SW 1271 (cell line): Measurements from ENCODE around the gene TSR3.
"Not testable (repeated sequence)": the region's sequence is repeated elsewhere in the genome, so short reads cannot be mapped to it uniquely, and the experiment has no call there.

ENCODE experiments used
- DNase-seq, 2 experiments: peaks; one replicate each; lab custom pipeline; 2025; lab: John Stamatoyannopoulos, UW

The TSR3 gene

DNA sequence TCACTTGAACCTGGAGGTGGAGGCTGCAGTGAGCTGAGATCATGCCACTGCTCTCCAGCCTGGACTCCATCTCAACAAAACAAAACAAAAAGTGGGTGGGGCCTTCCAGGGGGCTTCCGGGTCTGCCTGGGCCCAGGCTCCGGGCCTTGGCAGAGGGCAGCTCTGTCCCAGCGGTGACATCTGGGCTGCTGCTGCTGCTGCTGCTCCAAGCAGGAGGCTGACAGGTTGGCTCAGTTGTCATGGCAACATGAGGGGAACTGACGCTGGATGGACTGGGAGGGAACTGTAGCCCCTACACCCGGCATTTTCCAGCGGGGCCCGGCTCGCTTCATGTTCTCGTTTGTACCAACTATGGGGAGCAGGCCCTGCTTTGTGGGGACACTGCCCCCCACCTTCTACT lies 14.2 kb downstream of the TSR3 start:
- DNase-seq: no peak

DNA sequence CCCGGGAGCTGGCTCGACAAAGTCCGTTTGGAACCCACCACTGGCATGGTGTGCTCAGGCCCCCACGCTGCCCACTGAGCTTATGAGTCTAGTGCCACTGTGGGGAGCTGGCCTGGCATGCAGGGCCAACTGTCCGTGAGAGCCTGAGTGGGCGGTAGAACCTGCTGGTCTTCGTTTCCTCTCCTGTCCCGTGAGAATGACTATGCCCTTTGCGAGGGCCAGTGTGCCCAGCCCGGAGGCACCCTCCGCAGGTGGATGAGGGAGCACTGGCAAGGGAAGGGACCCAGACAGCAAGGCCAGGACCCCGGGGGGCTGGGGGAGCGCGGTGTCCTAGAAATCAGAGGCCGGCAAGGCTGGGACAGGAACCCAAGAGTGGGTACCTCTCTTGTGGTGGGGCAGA lies 15.1 kb downstream of the TSR3 start:
- no peak for DNase-seq

DNA sequence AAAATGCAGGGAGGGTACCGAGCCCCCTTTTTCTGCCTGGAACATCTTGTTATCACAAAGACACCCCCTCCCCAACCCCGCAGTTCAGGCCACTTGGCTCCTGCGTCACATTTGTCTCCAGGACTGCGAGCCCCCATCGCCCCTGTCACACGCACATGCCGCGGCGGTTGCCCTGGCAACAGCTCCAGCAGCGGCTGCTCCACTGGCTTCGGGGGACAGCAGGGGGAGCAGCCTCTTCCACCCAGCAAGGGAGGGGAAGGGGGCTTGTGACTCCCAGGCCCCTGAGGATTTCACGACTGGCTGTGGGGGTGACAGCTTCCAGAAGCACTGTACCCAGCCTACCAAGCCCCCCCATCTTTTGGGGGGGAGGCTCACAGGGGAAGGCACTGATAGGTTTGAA lies 15.7 kb downstream of the TSR3 start:
- no peak for DNase-seq

DNA sequence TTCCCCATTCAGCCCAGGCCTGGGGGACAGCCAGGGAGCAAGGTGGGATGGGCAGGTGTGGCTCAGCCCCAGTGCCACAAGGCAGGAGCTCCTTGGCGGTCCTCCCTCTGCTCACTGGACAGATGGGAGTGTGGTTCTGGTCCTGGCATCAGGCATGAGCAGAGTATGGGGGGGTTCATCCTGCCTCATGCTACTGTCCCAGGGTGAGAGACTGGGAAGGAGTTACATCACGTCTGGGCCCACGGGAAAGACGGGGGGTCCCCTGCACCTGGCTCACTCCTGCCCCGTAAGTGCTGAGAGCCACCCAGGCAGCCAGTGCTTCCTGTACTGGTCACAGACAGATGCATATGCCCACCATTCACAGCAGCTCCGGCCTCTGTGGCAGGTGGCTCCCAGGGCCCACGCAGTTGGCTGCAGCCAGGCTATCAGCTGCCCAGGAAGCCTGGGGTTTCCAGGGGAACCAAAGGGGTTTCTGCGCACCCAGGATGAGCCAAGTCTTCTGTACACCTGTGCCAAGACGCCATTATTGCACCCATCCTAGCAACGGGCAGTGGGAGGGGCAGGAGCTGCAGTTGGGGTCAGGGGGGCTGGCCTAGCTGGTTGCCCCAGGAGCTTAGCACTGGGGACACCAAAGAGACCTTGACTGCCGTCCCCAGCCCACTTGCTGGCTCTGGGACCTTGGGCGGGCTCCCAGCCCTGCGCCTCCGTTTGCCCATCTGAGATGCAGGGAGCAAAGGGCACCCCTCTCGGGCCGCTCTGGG lies 16.3 kb downstream of the TSR3 start:
- no peak for DNase-seq

DNA sequence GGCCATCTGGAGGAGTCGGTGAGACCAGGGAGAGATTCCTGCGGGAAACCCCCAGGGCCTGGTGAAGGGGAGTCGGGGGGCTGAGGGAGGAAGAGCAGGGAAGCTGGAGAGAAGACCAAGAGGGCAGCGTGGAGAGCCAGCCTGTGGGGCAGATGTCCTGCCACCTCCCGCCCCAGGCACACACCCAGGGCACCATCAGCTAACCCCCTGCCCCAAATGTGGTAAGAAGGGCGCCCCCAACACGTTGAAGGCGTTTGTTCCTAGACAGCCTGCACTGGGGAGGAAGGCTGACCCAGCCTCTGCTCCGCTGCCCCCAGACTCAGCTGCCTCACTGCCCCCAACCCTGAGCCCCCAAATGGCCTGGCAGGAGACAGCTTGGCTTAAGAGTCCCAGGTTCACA lies 16.9 kb downstream of the TSR3 start:
- no peak for DNase-seq

DNA sequence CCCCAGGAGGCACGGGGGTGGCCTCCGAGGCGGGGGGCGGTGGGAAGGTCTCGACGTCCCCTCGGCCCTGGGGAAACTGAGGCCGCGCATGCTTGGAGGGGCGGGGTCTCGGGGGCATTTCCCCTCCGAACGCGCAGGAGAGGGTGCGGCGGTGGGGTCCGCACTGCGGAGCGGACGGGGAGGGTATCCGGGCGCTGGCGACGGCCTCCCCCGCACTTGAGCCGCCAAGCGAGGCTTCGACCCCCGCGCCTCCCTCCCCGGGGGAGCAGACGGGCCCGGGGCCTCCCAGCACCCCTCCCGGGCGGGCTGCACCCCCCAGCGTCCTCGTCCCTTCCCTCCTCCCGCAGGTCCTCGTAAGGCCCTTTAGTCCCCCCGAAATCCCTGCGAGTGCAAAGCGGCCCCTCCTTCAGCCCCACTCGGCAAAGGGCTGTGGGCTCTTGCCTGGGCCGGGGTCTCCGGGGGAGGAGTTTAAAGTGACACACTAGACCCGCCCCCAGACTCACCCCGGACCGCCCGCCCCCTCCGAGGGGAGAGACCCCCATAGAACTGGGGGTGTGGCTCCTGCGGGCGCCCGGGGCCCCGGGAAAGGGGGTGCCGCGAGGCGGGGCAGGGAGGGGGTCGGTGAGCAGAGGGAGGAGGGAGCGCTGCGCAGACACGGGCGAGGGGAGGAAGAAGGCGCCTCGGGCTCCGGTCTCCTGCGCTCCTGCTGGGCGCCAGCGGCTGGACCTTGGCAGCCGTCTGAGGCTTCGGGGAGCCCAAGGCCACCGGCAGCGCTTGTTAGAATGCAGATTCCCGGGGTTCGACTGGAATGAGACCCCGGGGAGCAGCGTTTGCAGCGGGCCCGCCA lies 17.6 kb downstream of the TSR3 start:
- DNase-seq: no peak

DNA sequence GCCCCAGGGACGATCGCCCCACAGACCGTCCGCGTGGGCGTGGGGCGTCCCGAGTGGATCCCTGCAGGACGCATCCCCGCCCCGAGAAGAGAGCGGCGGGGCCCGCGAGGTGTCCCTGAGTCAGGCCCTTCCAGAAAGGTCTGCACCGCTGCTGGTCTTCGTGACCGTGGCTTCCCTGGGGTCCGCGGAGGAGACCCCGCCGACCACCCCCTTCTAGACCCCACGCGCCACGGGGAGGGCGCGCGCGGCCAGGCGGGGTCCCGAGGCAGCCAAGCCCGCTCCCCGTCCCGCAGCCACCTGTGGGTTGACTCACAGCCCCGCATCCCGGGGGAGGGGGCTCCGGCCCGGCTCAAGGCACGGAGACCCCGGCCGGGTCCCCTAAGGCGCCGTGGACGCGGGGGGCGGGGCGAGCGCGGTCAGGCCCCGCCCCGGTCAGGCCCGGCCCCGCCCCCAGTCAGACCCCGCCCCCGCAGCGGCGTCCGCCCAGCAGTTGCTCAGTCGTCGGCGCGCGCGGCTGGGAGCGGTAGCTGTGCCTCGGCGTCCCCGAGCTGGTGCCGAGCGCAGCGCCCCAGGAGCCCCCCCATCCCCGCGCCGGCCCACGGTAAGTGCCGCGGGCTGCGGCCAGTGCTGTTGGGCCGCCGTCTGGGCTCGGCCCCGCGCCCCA lies 18.4 kb downstream of the TSR3 start, which contains the start of gene BAIAP3:
Gene BAIAP3, plus strand, starts transcription at position 497 of the 664 bp plus-strand sequence. CDS start 4,905 bp downstream, outside the sequence.
- DNase-seq: no peak

DNA sequence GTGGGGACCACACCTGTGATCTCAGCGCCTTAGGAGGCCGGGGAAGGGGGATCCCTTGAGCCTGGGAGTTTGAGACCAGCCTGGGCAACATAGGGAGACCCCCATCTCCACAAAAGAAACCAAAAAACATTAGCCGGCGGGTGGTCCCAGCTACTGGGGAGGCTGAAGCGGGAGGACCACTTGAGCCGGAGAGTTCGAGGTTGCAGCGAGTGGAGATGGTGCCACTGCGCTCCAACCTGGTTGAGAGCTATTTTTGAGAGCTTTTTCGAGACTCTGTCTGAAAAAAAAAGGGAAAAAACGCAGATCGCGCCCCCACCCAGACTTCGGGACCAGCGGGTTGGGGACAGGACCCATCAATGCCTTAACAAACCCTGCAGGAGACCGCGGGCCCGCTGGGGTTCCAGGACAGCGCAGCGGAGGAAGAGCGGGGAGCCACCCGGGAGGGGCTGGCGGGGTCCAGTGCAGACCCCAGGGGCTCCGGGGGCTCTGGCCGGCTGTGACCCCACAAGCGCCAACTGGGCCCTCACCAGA lies 19.0 kb downstream of the TSR3 start:
- no peak for DNase-seq

DNA sequence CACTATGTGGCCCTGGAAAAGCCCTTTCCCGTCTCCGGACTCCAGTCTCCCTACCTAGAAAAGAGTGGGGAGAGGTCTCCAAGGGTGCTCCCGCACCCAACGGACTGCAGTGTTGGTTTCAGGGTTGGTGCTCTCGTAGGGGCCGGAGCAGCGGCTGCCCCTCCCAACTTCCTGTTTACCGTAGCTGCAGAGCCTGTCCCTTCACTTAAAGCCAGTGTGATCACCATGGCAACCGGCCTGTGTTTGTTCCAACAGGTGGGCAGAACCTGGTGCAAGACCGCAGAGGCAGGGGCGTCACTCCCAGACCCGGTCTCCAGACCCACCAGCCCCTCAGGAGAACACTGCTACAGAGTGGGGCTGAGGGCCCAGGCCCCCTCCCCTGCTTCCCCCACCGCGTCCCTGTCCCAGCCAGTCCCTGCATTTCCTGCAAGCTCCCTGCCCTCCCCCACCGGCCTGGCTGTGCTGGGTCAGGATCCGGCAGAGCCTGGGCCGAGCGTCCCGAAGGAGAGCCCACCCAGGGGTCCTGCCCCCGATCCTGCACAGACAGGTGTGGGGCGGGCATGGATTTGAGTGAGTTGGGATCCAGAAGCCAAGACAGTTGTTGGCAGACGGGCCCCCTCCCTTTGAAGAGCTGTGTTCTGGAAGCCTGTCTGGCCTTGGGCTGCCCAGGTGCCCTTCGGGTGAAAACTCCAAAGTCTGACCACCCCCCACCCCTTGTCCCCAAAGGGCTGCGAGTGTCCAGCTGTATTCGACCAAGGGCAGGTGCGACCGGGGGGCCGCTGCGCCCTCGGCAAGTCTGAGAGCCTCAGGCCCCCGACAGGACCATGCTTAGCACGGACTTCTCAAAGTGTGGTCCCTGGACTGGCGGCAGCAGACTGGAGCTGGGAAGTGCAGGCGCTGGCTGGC lies 19.7 kb downstream of the TSR3 start:
- DNase-seq: peak; percentile 48 to 77

DNA sequence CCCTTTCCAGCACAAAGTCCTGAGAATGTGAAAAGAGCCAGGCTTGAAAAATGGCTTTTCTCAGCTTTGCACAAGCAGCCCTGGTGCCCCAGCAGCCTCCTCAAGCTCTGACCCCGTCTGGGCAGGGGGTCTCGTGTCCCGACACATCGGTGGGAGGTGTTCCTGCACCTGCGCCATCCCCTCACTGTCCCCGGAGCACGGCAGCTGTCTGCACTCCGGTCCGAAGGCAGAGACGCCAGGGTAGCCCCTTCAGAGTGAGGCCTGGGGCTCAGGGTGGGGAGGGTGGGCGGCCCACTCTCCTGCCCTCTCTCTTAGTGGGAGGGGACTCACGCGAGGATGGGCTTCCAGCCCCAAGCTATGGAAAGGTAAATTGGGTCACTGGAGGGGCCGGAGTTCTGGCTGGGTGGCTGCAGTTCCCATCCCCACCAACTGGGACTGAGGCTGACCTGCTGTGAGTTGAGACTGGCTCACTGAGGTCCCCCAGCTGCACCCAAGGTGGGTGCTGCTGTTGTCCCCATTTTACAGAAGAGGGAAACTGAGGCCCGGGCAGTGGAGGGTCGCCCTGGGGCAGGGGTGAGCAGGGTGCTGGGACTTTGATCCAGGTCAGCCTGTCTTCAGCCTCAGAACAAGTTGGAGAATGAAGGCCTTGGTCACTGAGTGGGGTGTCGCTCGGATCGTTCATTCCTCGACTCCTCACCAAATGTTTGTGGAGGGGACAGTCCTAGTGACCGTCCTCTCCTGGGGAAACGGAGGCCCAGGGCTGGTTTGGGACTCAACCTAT lies 20.6 kb downstream of the TSR3 start:
- DNase-seq: no peak

DNA sequence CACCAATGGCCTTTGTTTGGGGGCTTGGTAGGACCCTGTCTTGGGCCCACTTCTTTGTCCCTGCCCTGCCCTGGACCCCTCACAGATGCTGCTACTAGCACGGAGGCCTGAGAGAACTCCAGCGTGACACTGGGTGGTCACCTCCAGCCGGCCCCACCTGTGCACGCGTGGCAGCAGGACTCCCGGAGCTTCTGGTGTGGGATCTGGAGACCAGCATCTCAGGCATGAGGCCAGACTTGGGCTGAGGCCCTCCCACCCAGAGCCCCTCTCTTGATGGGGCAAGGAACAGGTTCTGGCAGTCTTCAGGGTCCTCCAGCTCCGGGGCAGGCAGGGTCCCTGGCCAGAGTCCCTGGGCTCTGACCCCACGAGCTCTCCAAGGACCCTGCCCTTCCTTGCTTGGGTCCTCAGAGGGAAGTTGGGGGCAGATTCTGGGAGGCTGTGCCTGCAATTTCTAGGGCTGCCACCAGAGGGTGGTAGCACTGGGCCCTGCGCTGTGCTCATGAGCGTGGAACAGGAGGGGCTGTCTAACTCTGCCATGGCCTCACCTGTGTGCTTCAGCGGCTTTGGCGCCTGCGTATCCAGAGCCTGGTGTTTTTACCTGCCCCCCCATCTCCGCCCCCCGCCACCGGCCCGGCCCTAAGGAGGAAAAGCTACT lies 21.3 kb downstream of the TSR3 start:
- no peak for DNase-seq

DNA sequence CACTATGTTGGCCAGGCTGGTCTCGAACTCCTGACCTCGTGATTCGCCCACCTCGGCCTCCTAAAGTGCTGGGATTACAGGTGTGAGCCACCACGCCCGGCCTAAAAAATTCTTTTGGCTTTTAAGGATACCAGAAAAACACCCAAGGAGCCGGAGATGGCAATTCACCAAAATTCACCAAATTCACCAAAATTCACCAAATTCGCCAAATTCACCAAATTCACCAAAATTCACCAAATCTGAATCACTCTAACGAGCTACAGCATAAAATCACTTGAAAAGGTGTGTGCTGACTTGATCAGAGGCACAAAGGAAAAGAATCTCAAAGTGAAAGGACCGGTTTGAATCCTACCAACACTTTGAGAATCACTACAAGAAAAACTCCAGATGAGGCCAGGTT lies 22.7 kb downstream of the TSR3 start:
- DNase-seq: not testable (repeated sequence)

DNA sequence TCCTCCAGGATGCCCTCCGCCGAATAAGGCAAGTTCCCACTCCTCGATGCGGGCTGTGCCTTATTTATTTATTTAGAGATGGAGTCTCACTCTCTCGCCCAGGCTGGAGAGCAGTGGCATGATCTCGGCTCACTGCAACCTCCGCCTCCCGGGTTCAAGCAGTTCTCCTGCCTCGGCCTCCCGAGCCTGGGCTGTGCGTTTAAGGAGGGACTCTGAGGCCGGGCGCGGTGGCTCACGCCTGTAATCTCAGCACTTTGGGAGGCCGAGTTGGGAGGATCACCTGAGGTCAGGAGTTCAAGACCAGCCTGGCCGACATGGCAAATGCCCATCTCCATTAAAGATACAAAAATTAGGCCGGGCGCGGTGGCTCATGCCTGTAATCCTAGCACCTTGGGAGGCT lies 23.5 kb downstream of the TSR3 start:
- not testable (repeated sequence) for DNase-seq

DNA sequence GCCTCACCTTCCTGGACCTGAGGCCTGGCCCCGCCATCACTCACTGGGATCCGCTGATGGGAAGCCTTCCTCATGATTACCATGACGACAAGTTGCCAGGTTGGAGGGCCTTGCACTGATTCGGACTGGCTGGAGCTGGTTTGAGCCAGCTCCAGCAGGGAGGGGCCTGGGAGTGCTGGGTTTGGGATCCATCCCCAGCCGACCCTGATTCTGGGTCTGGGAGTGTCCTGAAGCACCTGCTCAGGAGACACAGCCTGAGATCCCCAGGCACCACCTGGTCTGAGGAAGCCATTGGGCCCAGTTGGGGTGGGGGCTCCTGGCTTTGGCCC lies 24.1 kb downstream of the TSR3 start:
- no peak for DNase-seq

DNA sequence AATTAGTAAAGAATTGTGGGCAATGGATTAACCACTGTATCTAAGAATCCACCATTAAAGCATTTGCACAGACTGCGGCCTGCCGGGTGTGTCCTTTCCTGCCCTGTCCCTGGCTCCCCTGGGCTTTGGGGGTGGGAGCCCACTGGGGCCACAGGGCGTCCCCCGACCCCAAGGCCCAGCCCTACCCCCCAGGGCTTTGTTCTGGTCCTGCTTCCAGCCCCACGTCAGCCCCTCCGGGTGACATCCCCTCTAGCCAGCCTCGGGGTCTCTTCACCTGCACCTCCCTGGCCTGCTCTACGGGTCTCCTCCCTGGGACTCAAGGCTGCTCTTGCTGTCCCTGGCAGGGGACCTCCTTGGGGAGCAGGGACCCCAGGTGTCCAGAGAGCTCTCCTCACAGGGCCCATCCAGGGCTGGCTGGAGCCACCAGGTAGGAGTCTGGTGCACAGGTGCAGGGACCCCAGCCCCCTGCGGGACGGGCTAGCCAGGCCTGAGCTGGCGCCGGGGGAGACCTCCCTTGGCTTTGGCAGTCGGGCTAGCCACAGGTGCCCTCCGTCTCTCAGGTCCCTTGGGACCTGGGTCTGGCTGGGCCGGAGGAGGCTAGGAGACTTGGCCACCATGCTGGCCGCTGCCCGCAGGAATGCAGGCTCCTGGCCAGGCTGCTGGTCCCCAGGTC lies 24.6 kb downstream of the TSR3 start:
- DNase-seq: no peak

DNA sequence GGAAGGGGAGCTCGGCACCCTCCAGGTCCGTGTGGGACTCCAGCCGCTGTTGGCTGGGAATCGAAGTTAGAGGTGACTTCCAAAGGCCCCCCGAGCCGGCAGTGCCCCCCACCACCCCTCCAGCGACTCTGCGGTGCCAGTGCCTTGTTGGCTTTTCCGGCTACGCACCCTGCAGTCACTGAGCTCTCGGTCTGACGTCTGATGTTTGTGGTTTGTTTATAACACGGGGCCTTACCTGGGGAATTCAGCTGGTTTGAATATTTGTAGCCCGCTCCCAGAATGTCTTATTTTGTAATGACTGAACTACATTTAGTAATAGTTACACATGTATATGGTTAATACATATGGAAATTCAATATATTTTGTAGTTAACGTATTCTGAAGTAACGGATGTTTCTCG lies 25.3 kb downstream of the TSR3 start:
- no peak for DNase-seq

DNA sequence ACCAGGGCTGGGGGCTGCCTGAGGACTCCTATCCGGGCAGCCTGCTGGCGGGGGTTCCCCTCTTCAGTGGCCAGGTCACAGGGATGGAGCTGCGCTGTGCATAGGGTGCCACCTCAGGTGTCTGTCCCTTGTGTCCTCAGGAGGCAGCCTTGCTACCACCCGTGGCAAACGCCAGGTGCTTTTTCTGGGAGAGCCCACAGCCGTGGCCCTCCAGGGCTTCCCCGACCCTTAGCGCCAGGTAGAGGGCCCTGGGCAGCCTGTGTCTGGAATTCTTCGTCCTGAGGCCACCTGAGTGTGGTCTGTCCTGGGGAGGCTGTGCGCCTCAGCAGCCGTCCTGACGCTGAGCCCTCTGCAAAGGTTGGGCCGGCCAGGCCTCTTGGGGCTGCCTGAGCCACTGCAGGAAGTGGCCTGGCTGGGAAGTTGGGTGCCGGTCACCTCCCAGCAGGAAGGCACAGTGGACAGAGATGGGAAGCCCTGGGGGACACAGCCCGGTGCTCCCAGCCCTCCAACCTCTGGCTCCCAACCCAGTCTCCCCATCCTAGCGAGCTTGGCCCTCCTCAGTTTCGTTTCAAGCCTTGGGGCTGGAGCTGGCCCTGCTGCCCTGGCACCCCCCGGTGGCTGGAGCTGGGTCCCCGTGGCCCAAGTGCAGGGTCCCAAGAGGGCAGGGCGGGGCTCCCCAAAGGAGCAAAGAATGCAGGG lies 25.9 kb downstream of the TSR3 start:
- no peak for DNase-seq

DNA sequence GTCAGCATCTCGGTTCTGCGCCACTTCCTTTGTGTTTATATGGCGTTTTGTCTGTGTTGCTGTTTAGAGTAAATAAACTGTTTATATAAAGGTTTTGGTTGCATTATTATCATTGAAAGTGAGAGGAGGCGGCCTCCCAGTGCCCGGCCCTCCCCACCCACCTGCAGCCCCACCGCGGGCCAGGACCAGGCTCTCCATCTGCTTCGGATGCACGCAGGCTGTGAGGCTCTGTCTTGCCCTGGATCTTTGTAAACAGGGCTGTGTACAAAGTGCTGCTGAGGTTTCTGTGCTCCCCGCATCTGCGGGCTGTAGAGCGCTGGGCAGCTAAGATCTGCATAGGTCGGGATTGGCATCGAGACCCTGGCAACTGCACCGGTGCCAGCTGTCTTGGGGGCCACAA lies 26.4 kb downstream of the TSR3 start:
- DNase-seq: no peak

DNA sequence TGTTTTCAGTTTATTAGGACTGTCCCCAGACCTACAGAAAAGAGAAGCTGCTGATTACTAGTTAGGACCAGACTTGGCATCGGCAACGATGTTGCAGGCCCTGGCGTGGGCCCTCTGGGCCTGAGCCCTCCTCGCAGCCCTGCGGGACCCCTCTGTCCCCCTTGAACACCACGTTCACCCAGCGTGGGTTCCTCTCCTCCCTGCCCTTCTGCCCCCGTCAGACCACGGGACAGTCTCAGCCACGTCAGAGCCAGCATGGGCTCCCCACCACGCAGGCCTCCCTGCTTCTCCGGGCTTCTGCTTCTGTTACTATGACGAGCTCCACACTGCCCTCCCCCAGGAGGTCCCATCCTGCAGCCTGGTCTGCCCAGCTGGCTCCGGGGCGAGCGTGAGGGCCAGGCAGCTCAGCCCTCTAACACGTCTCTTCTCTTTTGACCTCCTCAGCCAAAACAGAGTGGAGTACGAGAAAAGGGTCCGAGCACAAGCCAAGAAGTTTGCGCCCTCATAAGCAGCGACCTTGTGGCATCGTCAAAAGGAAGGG lies 27.3 kb downstream of the TSR3 start:
- DNase-seq: no peak
